Gastrocnemius medialis (tissue), 4 donors: ENCODE measurements around the gene TARBP2. TPM values are rescaled to one million over a fixed set of nuclear protein-coding genes. Genes with fewer than 3 reads are reported as not detected.
A peak's percentile ranks its signal among the peaks of the same experiment; 100 is the strongest.

Source experiments
- ATAC-seq, 2 donors: fragments of 150-250 bp; one replicate each; pipeline ENCODE4 v1.9.1; 2016
- DNase-seq, 2 donors: peaks; one replicate each; pipeline ENCODE4 v3.0.0-alpha.2; 2019
- H3K27ac ChIP-seq, 4 donors: fragments of 200-600 bp; sonication (generic); 1 replicate in 1 of 4; 2 replicates in 3 of 4; pipeline ENCODE4 v1.5.1; 2016 to 2018; ENCODE audit warnings: mild to moderate bottlenecking in 2 of 4, moderate library complexity in 1 of 4
- H3K27me3 ChIP-seq, 3 donors: fragments of 200-600 bp; sonication (generic) in 2 of 3; 1 replicate in 1 of 3; 2 replicates in 2 of 3; pipeline versions ENCODE4 v1.5.1 to v1.6.0; 2016 to 2019; ENCODE audit warnings: mild to moderate bottlenecking in 1 of 3, moderate library complexity in 1 of 3
- H3K36me3 ChIP-seq, 2 donors: fragments of 200-600 bp; sonication (generic) in 1 of 2; one replicate each; pipeline ENCODE4 v1.5.1; 2017 to 2018
- H3K4me1 ChIP-seq, 2 donors: fragments of 200-600 bp; sonication (generic) in 1 of 2; one replicate each; pipeline ENCODE4 v1.5.1; 2016 to 2017; ENCODE audit warnings: mild to moderate bottlenecking in 2 of 2
- H3K4me3 ChIP-seq, 4 donors: fragments of 200-600 bp; sonication (generic) in 3 of 4; 1 replicate in 1 of 4; 2 replicates in 3 of 4; pipeline ENCODE4 v1.5.1; 2016 to 2019; ENCODE audit warnings: mild to moderate bottlenecking in 2 of 4
- H3K9me3 ChIP-seq, 3 donors: fragments of 200-600 bp; sonication (generic) in 2 of 3; 1 replicate in 1 of 3; 2 replicates in 2 of 3; pipeline ENCODE4 v1.5.1; 2016 to 2019
- POLR2A ChIP-seq, 2 donors: fragments of 450-650 bp; IDR thresholded peaks; one replicate each; pipeline ENCODE4 v1.6.1; 2017; ENCODE audit warnings: antibody characterized with exemption in 2 of 2, mild to moderate bottlenecking in 2 of 2, moderate library complexity in 2 of 2
- in situ Hi-C, 4 donors: fragments of 200-750 bp; cut with MboI; loops; one replicate each; pipeline versions ENCODE4 v1.15.0 to v1.8.0; 2017; ENCODE audit warnings: low sequenced_read_pairs in 4 of 4
- intact Hi-C: fragments of 100-400 bp; cut with DNase I; formaldehyde crosslinking; loops from one replicate; pipeline ENCODE4 v1.15.1; 2023; ENCODE audit warnings: low total_unique reads
- total RNA-seq, 4 donors: library from RNA; depleted of rRNA; stranded (reverse); fragments of >200 nt; gene quantifications; one replicate each; pipeline versions ENCODE4 v1.1.0 to v1.2.3, GENCODE V29; 2016
- TF ChIP-seq, protein P1 (sequence below), 5 experiments: fragments of 450-650 bp in 3 of 5; fragments of 200-600 bp in 2 of 5; sonication (generic) in 2 of 5; IDR thresholded peaks in 4 of 5; conservative IDR thresholded peaks in 1 of 5; 1 replicate in 4 of 5; 2 replicates in 1 of 5; pipeline ENCODE4 v1.5.1; 2016 to 2019; ENCODE audit warnings: antibody characterized with exemption in 5 of 5, mild to moderate bottlenecking in 3 of 5, moderate library complexity in 3 of 5

Gene TARBP2
- total RNA-seq, 4 donors from 2014 or later = 6.8 to 17.4 (median 11.6) TPM

DNA sequence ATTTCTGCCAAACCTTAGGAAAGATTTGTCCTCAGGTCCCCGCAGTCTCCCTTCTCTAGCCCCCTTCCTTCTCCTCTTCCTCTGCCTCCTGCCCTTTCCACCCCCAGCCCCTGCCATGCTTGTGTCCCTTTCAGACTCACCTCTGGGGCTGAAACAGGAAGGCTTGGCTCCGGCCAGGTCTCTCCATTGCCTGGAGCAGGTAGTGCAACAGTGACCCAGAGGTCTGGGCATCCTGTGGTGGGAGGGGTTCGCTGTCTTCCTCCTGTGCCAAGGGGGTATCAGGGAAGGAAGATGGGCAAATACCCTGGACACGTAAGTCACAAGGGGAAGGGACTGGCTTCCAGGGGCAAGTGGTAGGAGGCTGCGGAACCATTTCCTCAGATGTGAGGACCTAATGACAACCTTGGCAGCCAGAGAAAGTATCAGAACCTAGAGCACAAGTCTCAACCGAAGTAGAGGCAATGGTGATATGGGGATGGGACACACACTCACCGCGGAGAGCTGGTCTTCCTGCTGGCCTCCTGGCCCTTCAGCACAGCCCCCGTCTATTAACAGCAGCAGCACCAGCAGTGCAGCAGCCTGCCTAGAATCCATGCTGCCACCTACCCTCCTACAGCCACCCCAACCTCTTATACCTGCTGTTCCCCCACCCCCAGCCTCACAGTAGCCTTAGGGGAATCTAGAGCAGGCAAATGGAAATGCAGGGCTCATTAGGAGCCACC lies 6.0 kb downstream of the TARBP2 start, which contains the start of gene NPFF:
Gene NPFF, minus strand, starts transcription at position 604 of the 722 bp plus-strand sequence. Its CDS starts 10 bp downstream, at position 594.
- ATAC-seq = no peak
- H3K9me3 ChIP-seq = no peaks in the 10 kb centered on the region
- no peak within 1 kb of the TSS for H3K4me3 ChIP-seq
- no peak for TF ChIP-seq POLR2A (IDR thresholded peaks at IDR 0.05)
- TF ChIP-seq, protein P1, sequence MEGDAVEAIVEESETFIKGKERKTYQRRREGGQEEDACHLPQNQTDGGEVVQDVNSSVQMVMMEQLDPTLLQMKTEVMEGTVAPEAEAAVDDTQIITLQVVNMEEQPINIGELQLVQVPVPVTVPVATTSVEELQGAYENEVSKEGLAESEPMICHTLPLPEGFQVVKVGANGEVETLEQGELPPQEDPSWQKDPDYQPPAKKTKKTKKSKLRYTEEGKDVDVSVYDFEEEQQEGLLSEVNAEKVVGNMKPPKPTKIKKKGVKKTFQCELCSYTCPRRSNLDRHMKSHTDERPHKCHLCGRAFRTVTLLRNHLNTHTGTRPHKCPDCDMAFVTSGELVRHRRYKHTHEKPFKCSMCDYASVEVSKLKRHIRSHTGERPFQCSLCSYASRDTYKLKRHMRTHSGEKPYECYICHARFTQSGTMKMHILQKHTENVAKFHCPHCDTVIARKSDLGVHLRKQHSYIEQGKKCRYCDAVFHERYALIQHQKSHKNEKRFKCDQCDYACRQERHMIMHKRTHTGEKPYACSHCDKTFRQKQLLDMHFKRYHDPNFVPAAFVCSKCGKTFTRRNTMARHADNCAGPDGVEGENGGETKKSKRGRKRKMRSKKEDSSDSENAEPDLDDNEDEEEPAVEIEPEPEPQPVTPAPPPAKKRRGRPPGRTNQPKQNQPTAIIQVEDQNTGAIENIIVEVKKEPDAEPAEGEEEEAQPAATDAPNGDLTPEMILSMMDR (IDR thresholded peaks at IDR 0.05 in 4 of 5, conservative IDR thresholded peaks at IDR 0.05 in 1 of 5) = no peak
- H3K27me3 ChIP-seq = no peaks in the 10 kb centered on the region
- no peak for DNase-seq
- in situ Hi-C loops = loop anchor here in 2 of 4 donors (10.0 kb wide), 2 partner anchors 62 to 182 kb away; partner anchors contain the start of genes AAAS (in 1 of the 2) and PRR13 (in 1 of the 2)
- peaks cover 6 to 15% of the 10 kb centered on the region in 2 donors for H3K4me1 ChIP-seq
- peaks cover 0 to 36% of the 10 kb centered on the region in 2 donors for H3K36me3 ChIP-seq
- H3K27ac ChIP-seq = peak within 1 kb of the TSS in 2 of 4 donors; percentile 70 to 75
- intact Hi-C loops = no loop called here

DNA sequence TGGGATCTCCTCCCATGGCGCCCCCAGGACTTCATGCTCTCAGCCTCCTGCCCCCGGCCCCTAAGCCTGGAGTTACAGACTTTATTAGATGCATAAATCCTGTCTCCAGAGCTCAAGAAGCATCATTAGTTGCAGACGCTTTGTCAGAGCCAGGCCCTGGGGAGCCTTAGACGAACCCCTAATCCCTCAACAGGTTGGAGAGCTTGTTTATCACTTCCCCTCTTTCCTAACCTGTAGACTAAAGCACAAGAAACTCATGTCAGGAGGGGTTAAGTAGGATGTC lies 6.5 kb downstream of the TARBP2 start:
- Histone ChIP-seq H3K4me1 (peaks cover under 1 to 12% of the 10 kb centered on the region in 2 donors), H3K27me3 (no peaks in the 10 kb centered on the region), H3K27ac (no peak overlapping the region), H3K9me3 (no peaks in the 10 kb centered on the region), H3K36me3 (peaks cover 0 to 41% of the 10 kb centered on the region in 2 donors), H3K4me3 (no peak overlapping the region)
- in situ Hi-C loops (loop anchor here in 2 of 4 donors (10.0 kb wide), 2 partner anchors 63 to 183 kb away; partner anchors contain the start of genes AAAS (in 1 of the 2) and PRR13 (in 1 of the 2)), intact Hi-C loops (no loop called here)
- ATAC-seq (no peak), DNase-seq (no peak)
- TF ChIP-seq, protein P1 (IDR thresholded peaks at IDR 0.05 in 4 of 5, conservative IDR thresholded peaks at IDR 0.05 in 1 of 5) = no peak
- no peak for TF ChIP-seq POLR2A (IDR thresholded peaks at IDR 0.05)

DNA sequence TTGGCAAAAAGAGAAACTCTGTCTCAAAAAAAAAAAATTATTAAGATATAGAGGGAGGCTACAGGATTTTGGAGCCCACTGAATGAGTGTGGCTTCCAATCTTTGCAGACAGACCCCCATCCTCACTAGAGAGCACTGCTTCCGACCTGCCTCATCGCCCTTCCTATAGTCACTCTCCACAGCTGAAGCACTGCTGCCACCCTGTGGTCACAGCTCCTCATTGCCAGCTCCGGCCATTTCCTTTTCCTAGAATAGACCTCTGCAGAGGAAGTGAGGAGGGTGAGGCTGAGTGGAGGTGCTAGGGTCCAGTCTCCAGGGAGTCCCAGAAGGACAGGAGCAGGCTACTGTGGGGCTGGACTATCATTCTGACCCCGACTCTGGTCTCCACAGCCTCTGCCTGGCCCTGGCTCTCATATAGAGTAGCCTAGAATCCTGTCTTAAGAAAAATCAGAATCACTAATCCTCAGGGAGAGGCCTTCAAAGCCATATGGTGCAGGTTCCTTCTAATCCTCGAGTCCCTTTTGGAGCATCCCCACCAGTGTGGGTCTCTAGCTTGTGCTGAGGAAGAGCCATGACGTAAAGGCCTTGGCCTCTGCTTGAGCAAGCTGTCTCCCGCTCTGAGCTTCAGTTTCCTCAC lies 7.6 kb downstream of the TARBP2 start:
- Histone ChIP-seq H3K27ac (peak overlapping the region in 3 of 4 donors; percentile 44 to 55 (median 48)), H3K36me3 (peaks cover 0 to 52% of the 10 kb centered on the region in 2 donors)
- in situ Hi-C loops = loop anchor here in 2 of 4 donors (10.0 kb wide), 2 partner anchors 64 to 184 kb away; partner anchors contain the start of genes AAAS (in 1 of the 2) and PRR13 (in 1 of the 2)

DNA sequence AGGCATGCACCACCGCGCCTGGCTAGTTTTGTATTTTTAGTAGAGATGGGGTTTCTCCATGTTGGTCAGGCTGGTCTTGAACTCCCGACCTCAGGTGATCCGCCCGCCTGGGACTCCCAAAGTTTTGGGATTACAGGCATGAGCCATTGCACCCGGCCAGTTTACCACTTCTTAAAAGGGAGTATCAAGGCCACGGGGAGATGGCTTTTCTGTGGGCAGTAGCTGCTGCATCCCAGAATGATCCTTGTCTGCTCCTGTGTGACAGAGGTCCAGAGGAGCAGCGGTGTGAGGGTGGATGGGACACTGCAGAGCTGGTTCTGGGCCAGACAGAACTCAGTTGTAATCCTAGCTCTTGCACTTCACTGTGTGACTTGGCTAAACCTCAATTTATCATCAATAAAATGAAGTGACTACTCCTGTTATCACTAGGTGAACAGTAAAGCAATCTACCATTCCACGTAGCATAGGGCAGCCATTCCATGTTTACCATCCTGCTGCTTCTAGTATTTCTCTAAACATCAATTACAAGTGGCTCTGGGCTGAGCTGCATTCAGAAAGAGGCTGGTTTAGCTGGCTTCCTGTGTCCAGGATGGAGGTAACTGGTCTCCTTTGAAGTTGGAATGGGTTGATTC lies 9.2 kb downstream of the TARBP2 start:
- Histone ChIP-seq H3K27ac (no peak overlapping the region), H3K36me3 (peaks cover 0 to 68% of the 10 kb centered on the region in 2 donors), H3K4me1 (peaks cover 0 to 4% of the 10 kb centered on the region in 2 donors), H3K4me3 (no peak overlapping the region), H3K9me3 (no peaks in the 10 kb centered on the region), H3K27me3 (no peaks in the 10 kb centered on the region)
- DNase-seq = no peak
- ATAC-seq = no peak
- in situ Hi-C loops (loop anchor here in 2 of 4 donors (10.0 kb wide), 1 partner anchor 155 kb away; no protein-coding TSS in a partner anchor), intact Hi-C loops (no loop called here)
- TF ChIP-seq POLR2A (IDR thresholded peaks at IDR 0.05) = no peak
- TF ChIP-seq, protein P1 (IDR thresholded peaks at IDR 0.05 in 4 of 5, conservative IDR thresholded peaks at IDR 0.05 in 1 of 5) = no peak

More for the DNA sequence above, 7.6 kb downstream of the TARBP2 start:
- intact Hi-C loops = loop anchor here (1.0 to 2.0 kb wide), 3 partner anchors 88 to 184 kb away; no protein-coding TSS in a partner anchor
- Histone ChIP-seq H3K4me1 (peaks cover 0 to 10% of the 10 kb centered on the region in 2 donors), H3K4me3 (no peak overlapping the region), H3K9me3 (no peaks in the 10 kb centered on the region), H3K27me3 (no peaks in the 10 kb centered on the region)
- no peak for TF ChIP-seq POLR2A (IDR thresholded peaks at IDR 0.05)
- TF ChIP-seq, protein P1 (IDR thresholded peaks at IDR 0.05 in 4 of 5, conservative IDR thresholded peaks at IDR 0.05 in 1 of 5) = peak; percentile 84 to 94 (median 90)
- peak; percentile 65 to 79 for DNase-seq
- peak; percentile 91 to 92 for ATAC-seq
